T1000 (cell line): ENCODE data around the gene MTMR4.
"Not testable (repeated sequence)": the region's sequence is repeated elsewhere in the genome, so short reads cannot be mapped to it uniquely, and the experiment has no call there.

Experiments
- DNase-seq: peaks from one replicate; lab custom pipeline; 2025; ENCODE audit warnings: mixed read lengths; lab: John Stamatoyannopoulos, UW

The MTMR4 gene

DNA sequence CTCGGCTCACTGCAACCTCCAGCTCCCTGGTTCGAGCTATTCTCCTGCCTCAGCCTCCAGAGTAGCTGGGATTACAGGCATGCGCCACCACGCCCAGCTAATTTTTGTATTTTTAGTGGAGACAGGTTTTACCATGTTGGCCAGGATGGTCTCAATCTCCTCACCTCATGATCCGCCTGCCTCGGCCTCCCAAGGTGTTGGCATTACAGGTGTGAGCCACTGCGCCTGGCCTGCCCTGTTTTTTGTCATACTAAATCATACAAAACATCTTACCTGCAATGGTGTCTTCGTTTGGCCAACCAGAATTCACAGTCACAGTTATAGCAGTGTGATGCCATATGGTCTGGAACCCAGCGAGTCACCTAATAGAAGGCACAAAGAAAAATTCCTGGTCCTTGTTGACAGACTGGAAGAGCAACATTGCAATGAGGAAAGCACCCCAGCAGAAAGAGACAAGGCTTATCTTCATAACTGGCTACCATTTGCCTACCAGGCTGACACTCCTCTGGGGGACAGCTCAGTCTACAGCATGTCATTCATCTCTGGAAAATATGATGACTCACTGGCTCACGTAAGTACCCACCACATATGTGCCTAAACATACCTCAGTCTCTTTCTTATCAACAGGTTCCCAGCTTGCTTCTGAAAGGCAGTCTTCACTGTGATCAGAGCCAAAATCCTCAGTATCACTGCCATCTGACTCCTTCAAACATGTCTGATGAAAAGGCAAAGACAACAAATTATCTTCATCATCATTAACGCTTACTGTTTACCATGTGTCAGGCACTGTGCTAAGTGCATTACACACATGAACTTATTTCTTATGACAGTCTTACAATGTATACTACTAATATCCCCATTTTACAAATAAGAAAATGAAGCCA, 22.0 kb downstream of the MTMR4 start:
- DNase-seq = no peak

DNA sequence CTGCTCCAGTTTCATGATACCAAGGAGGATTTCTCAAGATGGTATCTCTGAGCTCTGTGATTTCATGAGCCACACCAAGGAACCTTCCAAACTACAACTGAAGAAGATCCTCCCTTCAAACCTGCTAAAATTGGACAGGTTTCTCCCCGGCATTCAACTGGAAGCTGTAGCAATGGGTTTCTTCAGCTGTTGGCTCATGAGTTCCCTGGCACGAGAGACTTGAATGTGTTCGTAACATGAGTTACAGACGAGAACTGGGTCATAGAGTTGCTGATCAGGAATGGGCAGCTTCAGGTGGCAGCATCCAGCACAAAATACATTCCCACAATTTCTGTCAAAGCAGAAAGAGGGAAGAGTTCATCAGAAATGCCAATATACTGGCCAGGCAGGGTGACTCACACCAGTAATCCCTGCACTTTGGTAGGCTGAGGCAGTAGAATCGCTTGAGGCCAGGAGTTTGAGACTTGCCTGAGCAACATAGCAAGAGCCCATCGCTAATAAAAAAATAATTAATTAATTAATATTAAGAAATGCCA, 22.9 kb downstream of the MTMR4 start:
- no peak for DNase-seq

DNA sequence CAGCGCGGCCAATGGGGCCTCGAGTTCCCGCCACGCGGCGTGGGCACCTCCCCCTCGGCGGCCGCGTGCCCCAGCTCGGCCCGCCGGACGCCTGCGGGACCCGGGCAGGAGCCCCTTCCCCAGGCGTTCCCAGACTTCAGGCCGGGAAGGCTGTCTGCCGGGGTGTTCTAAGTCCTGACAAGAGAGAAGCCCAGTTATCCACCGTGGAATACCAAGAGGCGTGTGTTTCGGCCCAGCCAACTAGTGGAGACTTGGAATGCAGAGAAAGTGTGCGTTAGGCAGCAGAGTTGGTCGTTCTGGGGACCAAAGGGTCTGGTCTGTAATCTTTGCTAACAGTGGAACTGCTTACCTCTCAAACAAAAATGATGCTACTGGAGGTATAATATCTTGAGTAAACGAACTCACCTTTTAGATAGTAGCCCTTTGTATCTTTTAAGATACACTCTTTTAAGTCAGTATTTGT, 26.0 kb downstream of the MTMR4 start:
- no peak for DNase-seq

DNA sequence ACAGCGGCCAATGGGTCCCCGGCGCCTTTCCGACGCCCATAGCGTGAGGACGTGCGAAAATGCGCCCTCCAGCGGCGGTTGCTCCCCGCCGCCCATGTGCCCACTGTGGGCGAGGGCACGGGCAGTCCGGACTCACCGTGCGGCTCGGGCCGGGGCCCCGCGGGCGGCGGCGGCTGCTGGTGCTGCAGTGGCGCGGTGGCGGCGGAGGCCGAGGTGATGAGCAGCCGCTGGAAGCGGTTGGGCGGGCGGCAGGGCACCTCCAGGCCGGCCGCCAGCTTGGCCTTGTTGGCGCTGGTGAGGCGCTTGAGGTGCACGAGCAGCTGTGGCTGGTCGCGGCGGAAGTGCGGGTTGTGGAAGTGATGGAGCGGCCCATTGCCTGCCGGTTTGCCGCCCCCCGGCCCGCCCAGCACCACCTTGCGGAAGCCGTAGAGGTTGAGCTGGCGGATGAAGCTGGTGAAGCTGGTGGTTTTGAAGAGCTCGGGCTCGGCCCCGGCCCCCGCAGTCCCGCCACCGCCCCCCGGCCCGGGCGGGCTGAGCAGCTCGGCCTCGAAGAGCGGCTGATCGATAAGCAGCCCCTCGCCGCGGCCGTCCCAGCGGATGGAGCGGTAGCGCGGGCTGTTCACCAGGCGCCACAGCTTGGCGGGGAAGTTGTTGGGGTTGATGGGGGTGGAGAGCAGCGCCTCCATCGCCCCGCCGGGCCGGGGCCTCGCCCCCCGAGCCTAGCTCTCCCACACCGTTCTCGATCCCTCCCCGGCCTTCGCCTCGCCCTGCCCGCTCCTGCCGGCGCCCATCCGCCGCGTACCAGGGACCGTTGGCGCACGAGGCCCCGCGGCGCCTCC, 26.6 kb downstream of the MTMR4 start, which contains the start of gene HSF5:
HSF5 (minus strand) TSS at position 820 of the 839 bp plus-strand sequence; CDS start at position 686, 134 bp downstream.
- DNase-seq = no peak

DNA sequence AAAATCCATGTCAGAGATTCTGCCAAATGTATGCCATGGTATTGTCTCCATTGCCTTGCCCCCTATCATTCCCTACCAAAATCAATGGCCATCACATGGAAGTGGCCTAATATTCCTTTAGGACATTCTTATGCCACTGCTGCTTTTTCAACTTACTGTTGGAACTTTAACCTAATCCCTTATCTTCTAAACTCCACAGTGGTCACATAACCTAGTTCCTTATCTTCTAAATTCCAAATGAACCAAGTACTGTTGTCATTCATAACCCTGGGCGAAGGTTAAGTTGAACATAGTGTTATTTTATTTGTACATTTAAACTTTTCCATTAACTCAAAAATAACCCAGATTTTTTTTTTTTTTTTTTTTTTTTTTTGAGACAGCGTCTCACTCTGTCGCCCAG, 29.8 kb downstream of the MTMR4 start:
- no peak for DNase-seq

DNA sequence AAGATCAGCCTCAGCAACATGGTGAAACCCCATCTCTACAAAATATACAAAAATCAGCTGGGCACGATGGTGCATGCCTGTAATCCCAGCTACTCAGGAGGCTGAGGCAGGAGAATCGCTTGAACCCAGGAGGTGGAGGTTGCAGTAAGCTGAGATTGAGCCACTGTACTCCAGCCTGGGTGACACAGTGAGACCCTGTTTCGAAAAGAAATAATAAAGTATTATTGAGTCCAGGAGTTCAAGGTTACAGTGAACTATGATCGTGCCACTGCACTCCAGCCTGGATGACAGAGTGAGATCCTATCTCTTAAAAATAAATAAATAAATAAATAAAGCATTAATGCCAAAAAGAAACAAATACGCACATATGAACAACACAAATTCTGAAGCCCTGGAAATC, 32.6 kb downstream of the MTMR4 start:
- not testable (repeated sequence) for DNase-seq

DNA sequence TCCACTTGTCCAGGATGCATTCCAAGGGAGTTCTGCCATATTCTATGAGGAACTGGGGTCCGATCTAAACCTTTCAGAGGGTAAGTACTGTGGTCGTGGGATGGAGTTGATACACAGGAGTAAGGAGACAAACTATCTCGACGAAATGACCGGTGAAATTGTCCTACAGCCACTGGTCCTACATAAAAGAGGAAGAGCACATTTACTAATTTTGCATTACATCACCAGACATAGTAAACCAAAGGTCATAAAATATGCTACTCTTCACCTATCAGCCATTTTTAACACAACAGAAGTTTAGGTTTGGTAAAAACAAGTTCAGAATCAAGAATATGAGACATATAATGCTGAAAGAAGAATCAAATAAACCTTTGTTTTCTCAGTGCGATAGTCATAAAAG, 34.3 kb downstream of the MTMR4 start:
- no peak for DNase-seq

DNA sequence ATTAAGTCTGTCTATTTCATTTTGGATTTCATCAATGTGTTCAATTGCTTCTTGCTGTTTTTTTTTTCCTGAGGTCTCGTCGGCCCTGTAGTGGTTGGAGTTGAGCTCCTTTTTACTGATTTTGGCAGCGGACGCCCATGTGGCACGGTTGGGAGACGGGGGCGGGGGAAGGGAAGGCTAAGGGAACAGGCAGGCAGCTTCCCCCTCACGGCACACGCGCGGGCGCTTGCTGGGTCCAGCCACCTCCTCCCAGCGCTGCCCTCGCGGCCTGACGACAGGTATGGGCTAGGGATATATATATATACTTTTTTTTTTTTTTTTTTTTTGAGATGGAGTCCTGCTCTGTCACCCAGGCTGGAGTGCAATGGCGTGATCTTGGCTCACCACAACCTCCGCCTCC, 37.6 kb downstream of the MTMR4 start:
- no peak for DNase-seq

DNA sequence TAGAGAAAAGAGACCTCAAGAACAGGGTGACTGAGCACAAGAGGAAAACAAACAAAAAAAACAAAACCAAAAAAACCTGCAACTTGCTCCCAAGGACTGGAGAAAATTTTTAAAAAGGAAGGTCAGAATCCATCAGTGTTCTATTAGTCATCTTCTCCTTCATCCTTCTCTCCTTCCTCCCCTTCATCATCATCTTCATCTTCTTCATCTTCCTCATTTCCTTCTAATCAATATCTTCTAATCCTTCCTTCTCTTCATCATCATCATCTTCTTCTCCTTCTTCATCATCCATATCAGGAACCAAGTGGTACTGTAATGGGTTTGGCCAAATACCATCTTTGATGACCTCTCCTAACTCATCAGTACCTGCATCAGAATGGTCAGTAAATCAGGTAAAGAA, 38.5 kb downstream of the MTMR4 start:
- DNase-seq = no peak

DNA sequence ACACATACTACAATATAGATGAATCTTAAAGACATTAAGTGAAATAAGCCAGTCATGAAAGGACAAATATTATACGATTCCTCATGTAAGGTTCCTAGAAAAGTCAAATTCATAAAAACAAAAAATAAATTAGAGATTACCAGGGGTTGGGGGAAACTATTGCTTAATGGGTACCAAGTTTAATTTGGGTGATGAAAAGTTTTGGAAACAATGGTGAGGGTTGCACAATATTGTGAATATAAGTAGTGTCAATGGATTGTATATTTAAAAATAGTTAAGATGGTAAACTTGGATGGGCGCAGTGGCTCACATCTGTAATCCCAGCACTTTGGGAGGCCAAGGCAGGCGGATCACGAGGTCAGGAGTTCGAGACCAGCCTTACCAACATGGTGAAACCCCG, 44.1 kb downstream of the MTMR4 start:
- no peak for DNase-seq

DNA sequence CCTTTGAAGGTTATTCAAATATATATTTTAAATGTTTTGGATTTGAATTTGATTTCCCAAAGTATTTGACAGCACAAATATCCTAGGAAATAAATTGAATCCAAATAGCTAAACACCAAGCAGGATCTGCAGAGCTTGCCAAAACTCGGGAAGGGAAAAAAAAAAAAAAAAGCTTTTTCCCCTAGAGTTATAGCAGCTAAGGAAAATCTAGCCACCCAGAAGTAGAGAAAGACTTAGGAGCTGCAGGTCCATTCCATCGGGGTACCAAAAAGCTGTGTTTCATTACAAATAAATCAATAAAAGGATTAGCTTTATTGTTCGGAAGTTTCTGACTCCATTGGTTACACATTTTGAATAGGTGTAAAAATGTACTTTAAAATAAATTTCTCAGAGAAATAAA, 45.5 kb downstream of the MTMR4 start:
- DNase-seq = no peak

DNA sequence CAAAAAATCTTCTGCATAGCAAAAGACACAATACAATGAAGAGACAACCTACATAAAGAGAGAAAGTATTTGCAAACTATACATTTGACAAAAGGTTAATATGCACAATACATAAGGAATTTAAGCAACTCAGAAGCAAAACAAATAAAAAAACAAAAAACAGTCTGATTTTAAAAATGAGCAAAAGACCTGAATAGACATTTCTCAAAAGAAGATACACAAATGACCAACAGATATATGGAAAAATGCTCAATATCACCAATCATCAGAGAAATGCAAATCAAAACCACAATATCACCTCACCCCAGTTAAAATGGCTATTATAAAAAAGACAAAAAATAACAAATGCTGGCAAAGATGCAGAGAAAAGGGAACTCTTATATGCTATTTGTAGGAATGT, 58.9 kb downstream of the MTMR4 start:
- DNase-seq = no peak

DNA sequence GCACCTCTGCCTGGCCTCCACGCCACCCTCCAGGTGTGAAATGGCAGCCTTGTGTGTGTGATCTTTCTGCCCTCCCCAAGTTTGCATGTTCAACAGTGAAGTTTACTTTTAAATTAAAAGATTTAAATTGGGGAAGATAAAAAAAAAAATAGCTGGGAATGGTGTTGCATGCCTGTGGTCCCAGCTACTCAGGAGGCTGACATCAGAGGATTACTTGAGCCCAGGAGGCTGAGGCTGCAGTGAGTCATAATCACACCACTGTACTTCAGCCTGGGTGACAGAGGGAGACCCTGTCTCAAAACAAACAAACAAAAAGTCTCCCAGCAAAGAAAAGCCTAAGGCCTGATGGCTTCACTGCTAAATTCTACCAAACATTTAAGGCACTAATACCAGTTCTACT, 61.7 kb downstream of the MTMR4 start:
- DNase-seq = no peak

DNA sequence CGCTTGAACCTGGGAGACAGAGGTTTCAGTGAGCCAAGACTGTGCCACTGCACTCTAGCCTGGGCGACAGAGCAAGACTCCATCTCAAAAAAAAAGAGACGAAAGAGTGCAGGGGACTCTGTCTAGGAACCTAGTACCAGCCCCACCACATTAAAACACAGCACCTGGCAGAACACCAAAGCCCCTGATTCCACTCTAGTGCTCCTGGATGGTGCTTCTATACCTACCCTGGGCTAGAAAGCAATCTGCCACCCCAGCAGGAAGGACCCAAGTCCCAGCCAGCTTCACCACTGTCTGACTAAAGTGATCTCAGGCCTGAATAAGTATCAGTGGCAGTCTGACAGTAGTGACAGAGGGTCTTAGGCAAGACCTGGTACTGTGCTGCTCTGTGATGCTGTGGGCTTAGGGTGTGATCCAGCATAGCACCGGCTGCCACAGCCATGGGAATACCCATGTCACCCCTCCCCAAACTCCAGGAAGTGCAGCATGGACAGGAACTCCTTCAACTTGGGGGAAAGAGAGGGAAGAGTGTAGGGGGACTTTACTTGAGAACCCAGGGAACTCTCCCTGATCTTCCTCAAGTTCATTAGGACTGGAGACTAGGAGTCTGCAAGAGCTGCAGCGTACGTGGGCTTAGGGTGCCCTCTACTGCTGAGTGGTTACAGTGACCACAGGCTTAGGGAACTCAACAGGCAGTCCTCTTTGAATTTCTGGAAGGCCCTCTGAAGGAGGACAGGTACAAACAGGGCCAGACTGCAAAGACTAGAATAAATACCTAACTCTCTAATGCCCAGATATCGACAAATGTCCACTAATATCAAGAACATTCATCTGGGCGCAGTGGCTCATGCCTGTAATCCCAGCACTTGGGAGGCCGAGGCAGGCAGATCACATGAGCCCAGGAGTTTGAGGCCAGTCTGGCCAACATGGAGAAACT, 67.1 kb downstream of the MTMR4 start:
- no peak for DNase-seq

DNA sequence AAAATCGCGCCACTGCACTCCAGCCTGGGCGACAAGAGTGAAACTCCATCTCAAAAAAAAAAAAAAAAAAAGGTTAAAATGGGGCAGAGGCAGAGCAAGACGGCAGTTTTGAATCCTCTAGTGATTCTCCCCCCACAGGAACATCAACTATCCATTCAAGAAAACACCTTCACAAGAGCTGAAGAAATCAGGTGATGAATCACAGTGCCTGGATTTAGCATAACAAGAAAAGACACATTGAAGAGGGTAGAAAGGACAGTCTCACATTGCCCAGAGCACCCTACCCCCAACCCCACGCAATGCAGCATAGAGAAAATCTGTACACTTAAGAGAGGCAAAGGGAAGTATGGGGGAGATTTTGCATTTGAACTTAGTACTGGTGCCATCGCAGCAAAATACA, 68.4 kb downstream of the MTMR4 start:
- no peak for DNase-seq
